Right atrium auricular region (tissue), 2 donors: ENCODE measurements around the gene CLASP1. TPM values are rescaled to one million over a fixed set of nuclear protein-coding genes. Genes with fewer than 3 reads are reported as not detected.

Experiments
- DNase-seq: peaks from one replicate; pipeline ENCODE4 v3.0.0-alpha.2; 2019; ENCODE audit warnings: low spot score
- H3K27ac ChIP-seq, 2 donors: fragments of 200-600 bp; sonication (generic); 1 replicate in 1 of 2; 2 replicates in 1 of 2; pipeline ENCODE4 v1.5.1; 2016 to 2019
- H3K27me3 ChIP-seq, 2 donors: fragments of 200-600 bp; sonication (generic); one replicate each; pipeline versions ENCODE4 v1.5.1 to v1.6.0; 2017 to 2019
- H3K36me3 ChIP-seq: fragments of 200-600 bp; sonication (generic); one replicate; pipeline ENCODE4 v1.5.1; 2016
- H3K4me1 ChIP-seq, 2 donors: fragments of 200-600 bp; sonication (generic); one replicate each; pipeline versions ENCODE4 v1.5.1 to v1.6.0; 2017 to 2019
- H3K4me3 ChIP-seq, 2 donors: fragments of 200-600 bp; sonication (generic); 1 replicate in 1 of 2; 2 replicates in 1 of 2; pipeline ENCODE4 v1.5.1; 2017 to 2019; ENCODE audit warnings: mild to moderate bottlenecking in 1 of 2, moderate library complexity in 1 of 2
- H3K9me3 ChIP-seq, 2 donors: fragments of 200-600 bp; sonication (generic); one replicate each; pipeline ENCODE4 v1.5.1; 2019
- total RNA-seq, 2 donors: library from RNA; depleted of rRNA; stranded (reverse); fragments of >200 nt; gene quantifications; one replicate each; pipeline ENCODE4 v1.1.0, GENCODE V29; 2016
- TF ChIP-seq, protein P1 (sequence below), 2 donors: fragments of 200-600 bp; sonication (generic); IDR thresholded peaks; one replicate each; pipeline ENCODE4 v1.5.1; 2019; ENCODE audit warnings: antibody characterized with exemption in 2 of 2

CLASP1 gene
- total RNA-seq, 2 donors from 2014 or later, result 42.4 to 47.8 TPM

GRCh38 chr2:121608967-121609366 lies 40.3 kb downstream of the CLASP1 start:
- H3K27me3 ChIP-seq, result no peaks in the 10 kb centered on the region
- H3K36me3 ChIP-seq, result peaks cover 14% of the 10 kb centered on the region
- H3K27ac ChIP-seq, result peak overlapping the region in 1 of 2 donors; percentile 4
- H3K4me3 ChIP-seq, result no peak overlapping the region
- TF ChIP-seq, protein P1, sequence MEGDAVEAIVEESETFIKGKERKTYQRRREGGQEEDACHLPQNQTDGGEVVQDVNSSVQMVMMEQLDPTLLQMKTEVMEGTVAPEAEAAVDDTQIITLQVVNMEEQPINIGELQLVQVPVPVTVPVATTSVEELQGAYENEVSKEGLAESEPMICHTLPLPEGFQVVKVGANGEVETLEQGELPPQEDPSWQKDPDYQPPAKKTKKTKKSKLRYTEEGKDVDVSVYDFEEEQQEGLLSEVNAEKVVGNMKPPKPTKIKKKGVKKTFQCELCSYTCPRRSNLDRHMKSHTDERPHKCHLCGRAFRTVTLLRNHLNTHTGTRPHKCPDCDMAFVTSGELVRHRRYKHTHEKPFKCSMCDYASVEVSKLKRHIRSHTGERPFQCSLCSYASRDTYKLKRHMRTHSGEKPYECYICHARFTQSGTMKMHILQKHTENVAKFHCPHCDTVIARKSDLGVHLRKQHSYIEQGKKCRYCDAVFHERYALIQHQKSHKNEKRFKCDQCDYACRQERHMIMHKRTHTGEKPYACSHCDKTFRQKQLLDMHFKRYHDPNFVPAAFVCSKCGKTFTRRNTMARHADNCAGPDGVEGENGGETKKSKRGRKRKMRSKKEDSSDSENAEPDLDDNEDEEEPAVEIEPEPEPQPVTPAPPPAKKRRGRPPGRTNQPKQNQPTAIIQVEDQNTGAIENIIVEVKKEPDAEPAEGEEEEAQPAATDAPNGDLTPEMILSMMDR (IDR thresholded peaks at IDR 0.05), result no peak
- H3K9me3 ChIP-seq, result no peaks in the 10 kb centered on the region
- no peak for DNase-seq
- H3K4me1 ChIP-seq, result peaks cover 0 to 43% of the 10 kb centered on the region in 2 donors

- H3K4me1 ChIP-seq, result peaks cover 0 to 38% of the 10 kb centered on the region in 2 donors
- no peaks in the 10 kb centered on the region for H3K27me3 ChIP-seq
- TF ChIP-seq, protein P1 (IDR thresholded peaks at IDR 0.05), result no peak
Measured at GRCh38 chr2:121608367-121608766, 40.9 kb downstream of the CLASP1 start.

DNA sequence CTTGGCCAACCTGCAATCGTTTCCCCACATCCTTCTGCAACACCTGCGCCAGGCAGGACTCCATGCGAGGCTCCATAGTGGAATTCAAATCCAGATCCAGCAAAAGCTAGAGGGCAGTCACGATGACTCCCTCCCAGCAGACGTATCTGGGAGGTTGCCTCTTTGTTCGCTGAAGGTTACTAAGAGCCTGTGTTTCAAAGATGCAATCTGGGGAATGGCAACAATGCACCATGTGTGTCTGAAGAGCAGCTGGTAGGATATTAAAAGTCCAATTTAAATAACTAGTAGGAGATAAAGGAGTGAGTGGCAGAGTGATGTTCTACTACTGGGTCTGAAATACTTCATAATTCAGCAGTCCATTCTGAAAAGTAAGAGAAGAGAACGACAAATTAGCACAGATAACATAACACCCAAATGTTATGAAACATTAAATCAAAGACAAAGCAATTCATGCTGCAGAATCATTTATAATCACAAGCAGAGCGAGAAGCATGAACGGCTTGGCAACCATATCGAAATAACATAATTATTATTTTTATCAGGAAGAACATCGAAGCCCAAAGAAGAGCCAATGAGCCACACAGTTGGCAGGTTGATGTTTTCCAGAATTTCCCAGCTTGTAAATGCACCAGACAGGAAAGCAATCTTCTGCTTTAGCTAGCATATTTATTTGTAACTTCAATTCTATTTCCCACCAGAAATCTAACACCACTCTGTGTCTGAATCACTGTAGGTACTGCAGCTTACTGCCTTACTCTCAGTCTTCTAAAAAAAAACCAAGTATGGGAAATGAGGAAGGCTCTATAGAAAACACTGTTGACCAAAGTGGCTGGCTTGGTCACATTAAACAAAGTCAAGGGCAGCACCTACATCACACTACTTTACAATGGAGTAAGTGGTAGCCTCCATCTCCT lies 43.2 kb downstream of the CLASP1 start:
- Histone ChIP-seq H3K4me1 (peaks cover 0 to 34% of the 10 kb centered on the region in 2 donors), H3K36me3 (peaks cover 14% of the 10 kb centered on the region), H3K4me3 (no peak overlapping the region), H3K9me3 (no peaks in the 10 kb centered on the region), H3K27ac (peak overlapping the region in 1 of 2 donors; percentile 61), H3K27me3 (no peaks in the 10 kb centered on the region)
- no peak for DNase-seq
- TF ChIP-seq, protein P1 (IDR thresholded peaks at IDR 0.05), result no peak

More at GRCh38 chr2:121608367-121608766, 40.9 kb downstream of the CLASP1 start:
- Histone ChIP-seq H3K36me3 (peaks cover 14% of the 10 kb centered on the region), H3K4me3 (no peak overlapping the region), H3K9me3 (no peaks in the 10 kb centered on the region), H3K27ac (peak overlapping the region in 1 of 2 donors; percentile 4)
- DNase-seq, result no peak

DNA sequence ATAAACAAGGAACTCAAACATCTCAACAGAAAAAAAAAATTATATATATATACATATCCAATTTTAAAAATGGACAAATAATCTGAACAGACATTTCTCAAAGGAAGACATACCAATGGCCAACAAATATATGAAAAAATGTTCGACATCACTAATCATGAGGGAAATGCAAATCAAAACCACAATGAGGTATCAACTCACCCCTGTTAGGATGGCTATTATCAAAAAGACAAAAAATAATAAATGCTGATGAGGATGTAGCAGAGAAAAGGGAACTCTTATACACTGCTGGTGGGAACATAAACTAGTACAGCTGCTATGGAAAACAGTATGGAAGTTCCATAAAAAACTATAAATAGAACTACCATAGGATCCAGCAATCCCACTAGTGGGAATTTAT lies 46.1 kb downstream of the CLASP1 start:
- Histone ChIP-seq H3K4me1 (peaks cover 0 to 19% of the 10 kb centered on the region in 2 donors), H3K27me3 (no peaks in the 10 kb centered on the region), H3K9me3 (no peaks in the 10 kb centered on the region), H3K4me3 (no peak overlapping the region), H3K36me3 (peaks cover 14% of the 10 kb centered on the region), H3K27ac (no peak overlapping the region)
- TF ChIP-seq, protein P1 (IDR thresholded peaks at IDR 0.05), result no peak
- no peak for DNase-seq

DNA sequence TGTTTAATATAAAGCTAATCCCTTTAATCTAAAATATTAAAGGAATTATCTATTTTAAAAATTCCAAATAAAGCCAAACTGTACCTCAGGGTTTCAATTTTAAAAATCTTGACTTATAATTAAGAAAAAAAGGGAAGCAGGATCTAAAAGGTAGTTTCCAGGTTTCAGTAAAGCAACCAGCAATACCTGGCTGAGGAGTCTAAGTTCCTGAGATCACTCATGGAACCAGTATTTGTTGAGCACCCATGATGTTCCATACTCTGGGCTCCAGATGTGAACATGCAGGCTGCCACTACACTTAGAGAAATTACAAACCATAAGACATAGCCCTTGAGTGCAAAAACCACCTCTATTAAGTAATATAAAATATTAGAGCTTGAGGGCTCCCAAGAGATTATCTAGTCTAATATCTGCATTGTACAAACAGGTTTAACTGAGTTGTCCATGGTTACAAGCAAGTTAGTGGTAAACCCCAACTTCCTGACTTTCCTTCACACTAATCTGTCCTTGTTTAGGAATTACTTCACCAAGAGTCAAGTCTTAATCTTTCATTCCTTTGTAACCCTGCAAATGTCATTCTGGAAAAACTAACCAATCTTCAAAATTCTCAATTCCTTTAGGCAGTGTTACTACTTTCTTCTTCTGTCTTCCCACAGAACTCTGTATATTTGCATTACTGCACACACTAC lies 49.2 kb downstream of the CLASP1 start:
- TF ChIP-seq, protein P1 (IDR thresholded peaks at IDR 0.05), result no peak
- Histone ChIP-seq H3K36me3 (peaks cover 5% of the 10 kb centered on the region), H3K27ac (no peak overlapping the region), H3K4me1 (peaks cover 0 to 27% of the 10 kb centered on the region in 2 donors), H3K9me3 (no peaks in the 10 kb centered on the region), H3K4me3 (no peak overlapping the region), H3K27me3 (no peaks in the 10 kb centered on the region)
- no peak for DNase-seq
